ENCODE data around the gene CCDC87.

The CCDC87 gene

GRCh38 chr11:66570850-66571180, 22.0 kb downstream of the CCDC87 start:
- DNase-seq = no peak

GRCh38 chr11:66570079-66570849, 22.6 kb downstream of the CCDC87 start:
- DNase-seq = no peak

- no peak for DNase-seq
Observed at GRCh38 chr11:66569076-66569475, 23.8 kb downstream of the CCDC87 start.

- peak; percentile 44 to 90 for DNase-seq
Observed at GRCh38 chr11:66568124-66568916, 24.5 kb downstream of the CCDC87 start, which contains the start of gene CTSF. CTSF (minus strand) TSS chr11:66568606; CDS start chr11:66568486, 120 bp downstream.

- no peak for DNase-seq
Observed at GRCh38 chr11:66567787-66568123, 25.1 kb downstream of the CCDC87 start.

- DNase-seq = no peak
Observed at GRCh38 chr11:66566221-66566620, 26.6 kb downstream of the CCDC87 start.

- no peak for DNase-seq
Observed at GRCh38 chr11:66564984-66565383, 27.9 kb downstream of the CCDC87 start.

GRCh38 chr11:66564538-66564937, 28.3 kb downstream of the CCDC87 start:
- DNase-seq = no peak

- DNase-seq = no peak
Observed at GRCh38 chr11:66563832-66564231, 29.0 kb downstream of the CCDC87 start.

GRCh38 chr11:66562907-66563583, 29.8 kb downstream of the CCDC87 start:
- no peak for DNase-seq

GRCh38 chr11:66562275-66562674, 30.6 kb downstream of the CCDC87 start:
- no peak for DNase-seq

GRCh38 chr11:66561975-66562248, 31.0 kb downstream of the CCDC87 start:
- DNase-seq = no peak

GRCh38 chr11:66561178-66561974, 31.5 kb downstream of the CCDC87 start:
- no peak for DNase-seq

- no peak for DNase-seq
Observed at GRCh38 chr11:66559866-66560676, 32.8 kb downstream of the CCDC87 start.

GRCh38 chr11:66559142-66559865, 33.6 kb downstream of the CCDC87 start:
- DNase-seq = peak in 1 of 2 experiments; percentile 40

GRCh38 chr11:66557733-66558326, 35.0 kb downstream of the CCDC87 start:
- DNase-seq = no peak

GRCh38 chr11:66556086-66556485, 36.8 kb downstream of the CCDC87 start:
- no peak for DNase-seq

- no peak for DNase-seq
Observed at GRCh38 chr11:66555416-66555815, 37.4 kb downstream of the CCDC87 start.

- no peak for DNase-seq
Observed at GRCh38 chr11:66554602-66555001, 38.3 kb downstream of the CCDC87 start.

GRCh38 chr11:66550887-66551286, 42.0 kb downstream of the CCDC87 start:
- DNase-seq = no peak

GRCh38 chr11:66549696-66550095, 43.2 kb downstream of the CCDC87 start:
- DNase-seq = no peak

All from NCI-H526 (cell line).